Peyer's patch (tissue), 4 donors: Measurements from ENCODE around the gene KAT7. TPM values are rescaled to one million over a fixed set of nuclear protein-coding genes. Genes with fewer than 3 reads are reported as not detected.
A peak's percentile ranks its signal among the peaks of the same experiment; 100 is the strongest.
"Not testable (repeated sequence)": the region's sequence is repeated elsewhere in the genome, so short reads cannot be mapped to it uniquely, and the experiment has no call there.

ENCODE experiments used
- DNase-seq, 3 donors: peaks; one replicate each; pipeline ENCODE4 v3.0.0-alpha.2; 2017 to 2019
- H3K27ac ChIP-seq, 4 donors: fragments of 200-600 bp; sonication (generic); one replicate each; pipeline ENCODE4 v1.5.1; 2016 to 2019
- H3K27me3 ChIP-seq, 2 donors: fragments of 200-600 bp; sonication (generic); one replicate each; pipeline ENCODE4 v1.5.1; 2019
- H3K36me3 ChIP-seq, 3 donors: fragments of 200-600 bp; sonication (generic); one replicate each; pipeline ENCODE4 v1.5.1; 2016 to 2019
- H3K4me1 ChIP-seq, 4 donors: fragments of 200-600 bp; sonication (generic); one replicate each; pipeline ENCODE4 v1.5.1; 2016 to 2019
- H3K4me3 ChIP-seq, 4 donors: fragments of 200-600 bp; sonication (generic); 1 replicate in 3 of 4; 2 replicates in 1 of 4; pipeline ENCODE4 v1.5.1; 2016 to 2019; ENCODE audit warnings: mild to moderate bottlenecking in 1 of 4
- H3K9me3 ChIP-seq, 4 donors: fragments of 200-600 bp; sonication (generic); one replicate each; pipeline ENCODE4 v1.5.1; 2016 to 2019; ENCODE audit warnings: mild to moderate bottlenecking in 1 of 4
- POLR2A ChIP-seq, 2 donors: fragments of 450-650 bp; IDR thresholded peaks; one replicate each; pipeline ENCODE4 v1.5.1; 2017; ENCODE audit warnings: antibody characterized with exemption in 2 of 2, mild to moderate bottlenecking in 2 of 2, moderate library complexity in 2 of 2
- total RNA-seq, 4 donors: library from RNA; depleted of rRNA; stranded (reverse); fragments of >200 nt; gene quantifications; one replicate each; pipeline ENCODE4 v1.1.0, GENCODE V29; 2016
- TF ChIP-seq, protein P1 (sequence below), 6 experiments: fragments of 450-650 bp in 4 of 6; fragments of 200-600 bp in 2 of 6; sonication (generic) in 1 of 6; IDR thresholded peaks; one replicate each; pipeline ENCODE4 v1.5.1; 2017 to 2019; ENCODE audit warnings: antibody characterized with exemption in 6 of 6, mild to moderate bottlenecking in 3 of 6, moderate library complexity in 1 of 6

The KAT7 gene
- total RNA-seq, 4 donors from 2014 or later = 44.3 to 50.9 (median 45.3) TPM

DNA sequence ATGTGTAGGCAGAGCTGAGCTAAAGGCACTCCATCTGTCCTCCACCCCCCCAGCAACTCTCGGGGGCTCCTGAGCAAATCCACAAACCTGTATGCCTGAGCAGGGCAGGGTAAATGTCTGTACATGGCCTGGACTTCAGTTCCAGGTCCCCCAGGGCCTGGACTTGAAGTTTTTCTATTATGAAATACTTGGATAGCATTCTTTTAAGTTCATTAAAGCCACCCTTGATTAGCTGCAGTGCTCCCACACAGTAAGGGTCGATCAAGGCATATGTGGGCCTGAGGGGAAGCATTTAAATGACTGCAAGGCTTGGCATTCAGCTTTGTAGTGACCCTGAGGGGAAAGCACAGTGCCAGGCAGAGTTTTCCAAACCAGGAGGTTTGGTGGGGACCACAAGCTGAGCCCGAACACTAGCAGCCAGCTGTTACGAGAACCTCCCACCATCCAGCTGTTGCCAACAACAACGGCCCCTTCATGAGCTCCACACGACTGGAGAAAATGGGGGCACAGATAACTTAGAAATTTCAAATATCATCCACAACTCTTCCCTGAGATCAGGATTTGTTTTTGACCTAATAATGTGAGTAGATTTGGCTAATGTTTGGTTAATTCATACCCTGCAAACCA lies 31.2 kb upstream of the KAT7 start:
- peaks cover 0 to 16% (median 9%) of the 10 kb centered on the region in 4 donors for H3K4me1 ChIP-seq

GRCh38 chr17:49758464-49759010 lies 29.9 kb upstream of the KAT7 start:
- H3K36me3 ChIP-seq, DNase-seq, H3K27ac ChIP-seq, H3K27me3 ChIP-seq, H3K4me3 ChIP-seq, H3K9me3 ChIP-seq: not testable (repeated sequence)
- H3K4me1 ChIP-seq = peaks cover 0 to 23% (median 12%) of the 10 kb centered on the region in 4 donors

More for the DNA sequence above, 31.2 kb upstream of the KAT7 start:
- Histone ChIP-seq H3K4me3 (no peak overlapping the region), H3K27ac (peak overlapping the region in 1 of 4 donors; percentile 19), H3K9me3 (no peaks in the 10 kb centered on the region), H3K27me3 (no peaks in the 10 kb centered on the region), H3K36me3 (no peaks in the 10 kb centered on the region)
- TF ChIP-seq POLR2A (IDR thresholded peaks at IDR 0.05) = no peak
- TF ChIP-seq, protein P1, sequence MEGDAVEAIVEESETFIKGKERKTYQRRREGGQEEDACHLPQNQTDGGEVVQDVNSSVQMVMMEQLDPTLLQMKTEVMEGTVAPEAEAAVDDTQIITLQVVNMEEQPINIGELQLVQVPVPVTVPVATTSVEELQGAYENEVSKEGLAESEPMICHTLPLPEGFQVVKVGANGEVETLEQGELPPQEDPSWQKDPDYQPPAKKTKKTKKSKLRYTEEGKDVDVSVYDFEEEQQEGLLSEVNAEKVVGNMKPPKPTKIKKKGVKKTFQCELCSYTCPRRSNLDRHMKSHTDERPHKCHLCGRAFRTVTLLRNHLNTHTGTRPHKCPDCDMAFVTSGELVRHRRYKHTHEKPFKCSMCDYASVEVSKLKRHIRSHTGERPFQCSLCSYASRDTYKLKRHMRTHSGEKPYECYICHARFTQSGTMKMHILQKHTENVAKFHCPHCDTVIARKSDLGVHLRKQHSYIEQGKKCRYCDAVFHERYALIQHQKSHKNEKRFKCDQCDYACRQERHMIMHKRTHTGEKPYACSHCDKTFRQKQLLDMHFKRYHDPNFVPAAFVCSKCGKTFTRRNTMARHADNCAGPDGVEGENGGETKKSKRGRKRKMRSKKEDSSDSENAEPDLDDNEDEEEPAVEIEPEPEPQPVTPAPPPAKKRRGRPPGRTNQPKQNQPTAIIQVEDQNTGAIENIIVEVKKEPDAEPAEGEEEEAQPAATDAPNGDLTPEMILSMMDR (IDR thresholded peaks at IDR 0.05) = no peak
- no peak for DNase-seq

GRCh38 chr17:49759203-49759602 lies 29.3 kb upstream of the KAT7 start:
- Histone ChIP-seq H3K9me3 (no peaks in the 10 kb centered on the region), H3K36me3 (no peaks in the 10 kb centered on the region), H3K4me3 (no peak overlapping the region), H3K27me3 (no peaks in the 10 kb centered on the region), H3K4me1 (peaks cover 0 to 23% (median 12%) of the 10 kb centered on the region in 4 donors), H3K27ac (no peak overlapping the region)
- TF ChIP-seq, protein P1 (IDR thresholded peaks at IDR 0.05) = no peak
- TF ChIP-seq POLR2A (IDR thresholded peaks at IDR 0.05) = no peak
- no peak for DNase-seq

- TF ChIP-seq POLR2A (IDR thresholded peaks at IDR 0.05) = no peak
- TF ChIP-seq, protein P1 (IDR thresholded peaks at IDR 0.05) = no peak
- H3K9me3 ChIP-seq = no peaks in the 10 kb centered on the region
- no peaks in the 10 kb centered on the region for H3K27me3 ChIP-seq
- no peak for DNase-seq
- peaks cover 0 to 27% (median 8%) of the 10 kb centered on the region in 4 donors for H3K4me1 ChIP-seq
- no peak overlapping the region for H3K4me3 ChIP-seq
- H3K27ac ChIP-seq = no peak overlapping the region
- H3K36me3 ChIP-seq = no peaks in the 10 kb centered on the region
These were observed 28.2 kb upstream of the KAT7 start for GRCh38 chr17:49760296-49760695.

GRCh38 chr17:49760932-49761558 lies 27.4 kb upstream of the KAT7 start:
- no peak for DNase-seq
- TF ChIP-seq, protein P1 (IDR thresholded peaks at IDR 0.05) = no peak
- no peak for TF ChIP-seq POLR2A (IDR thresholded peaks at IDR 0.05)
- H3K4me1 ChIP-seq = peaks cover 0 to 27% (median 6%) of the 10 kb centered on the region in 4 donors
- H3K9me3 ChIP-seq = no peaks in the 10 kb centered on the region
- H3K36me3 ChIP-seq = no peaks in the 10 kb centered on the region
- no peak overlapping the region for H3K4me3 ChIP-seq
- no peak overlapping the region for H3K27ac ChIP-seq
- no peaks in the 10 kb centered on the region for H3K27me3 ChIP-seq
